Measurements from ENCODE around the gene GORASP2.

DNA sequence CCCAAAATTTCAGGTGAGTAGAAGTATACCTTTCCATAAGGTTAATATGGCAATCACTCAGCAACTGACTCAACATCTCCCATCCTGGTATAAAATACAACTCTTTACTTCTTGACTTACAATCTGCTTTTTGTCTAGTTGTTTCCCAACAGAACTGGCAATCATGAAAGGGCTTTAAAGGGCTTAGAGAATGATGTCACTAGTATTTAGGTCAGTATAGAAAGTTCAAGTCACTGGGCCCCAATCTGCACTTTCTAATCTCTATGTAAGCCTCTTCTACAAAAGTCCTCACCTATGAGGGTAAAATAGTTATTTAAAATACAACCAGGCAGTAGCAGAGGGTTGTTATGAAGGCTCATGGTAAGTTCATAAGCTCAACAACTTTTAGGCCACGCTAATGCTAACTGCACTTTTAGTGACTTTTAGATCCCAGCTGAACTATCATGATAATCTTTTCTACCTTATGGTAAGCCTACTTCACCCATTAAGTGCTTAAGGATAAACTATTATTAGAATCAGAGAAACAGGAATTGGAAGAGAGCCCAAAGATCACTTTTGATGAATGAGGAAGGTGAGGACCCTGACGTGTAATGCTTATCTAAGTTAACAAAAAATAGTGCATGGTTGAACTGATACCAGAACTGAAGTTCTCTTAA lies 79.6 kb downstream of the GORASP2 start:
- TF ChIP-seq, protein P1, sequence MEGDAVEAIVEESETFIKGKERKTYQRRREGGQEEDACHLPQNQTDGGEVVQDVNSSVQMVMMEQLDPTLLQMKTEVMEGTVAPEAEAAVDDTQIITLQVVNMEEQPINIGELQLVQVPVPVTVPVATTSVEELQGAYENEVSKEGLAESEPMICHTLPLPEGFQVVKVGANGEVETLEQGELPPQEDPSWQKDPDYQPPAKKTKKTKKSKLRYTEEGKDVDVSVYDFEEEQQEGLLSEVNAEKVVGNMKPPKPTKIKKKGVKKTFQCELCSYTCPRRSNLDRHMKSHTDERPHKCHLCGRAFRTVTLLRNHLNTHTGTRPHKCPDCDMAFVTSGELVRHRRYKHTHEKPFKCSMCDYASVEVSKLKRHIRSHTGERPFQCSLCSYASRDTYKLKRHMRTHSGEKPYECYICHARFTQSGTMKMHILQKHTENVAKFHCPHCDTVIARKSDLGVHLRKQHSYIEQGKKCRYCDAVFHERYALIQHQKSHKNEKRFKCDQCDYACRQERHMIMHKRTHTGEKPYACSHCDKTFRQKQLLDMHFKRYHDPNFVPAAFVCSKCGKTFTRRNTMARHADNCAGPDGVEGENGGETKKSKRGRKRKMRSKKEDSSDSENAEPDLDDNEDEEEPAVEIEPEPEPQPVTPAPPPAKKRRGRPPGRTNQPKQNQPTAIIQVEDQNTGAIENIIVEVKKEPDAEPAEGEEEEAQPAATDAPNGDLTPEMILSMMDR (IDR thresholded peaks at IDR 0.05), result no peak
- no peak for TF ChIP-seq POLR2A (IDR thresholded peaks at IDR 0.05)

Data from heart left ventricle (tissue), 13 donors.